Activated T-cell treated with anti-CD3 and anti-CD28 coated beads, Interleukin-2, amount 50 U/mL, for 48 hours (primary cell): ENCODE data around the gene BIRC3.

ENCODE experiments used
- DNase-seq, 2 experiments: peaks; one replicate each; pipeline ENCODE4 v3.0.0-alpha.2; 2020

The BIRC3 gene

DNA sequence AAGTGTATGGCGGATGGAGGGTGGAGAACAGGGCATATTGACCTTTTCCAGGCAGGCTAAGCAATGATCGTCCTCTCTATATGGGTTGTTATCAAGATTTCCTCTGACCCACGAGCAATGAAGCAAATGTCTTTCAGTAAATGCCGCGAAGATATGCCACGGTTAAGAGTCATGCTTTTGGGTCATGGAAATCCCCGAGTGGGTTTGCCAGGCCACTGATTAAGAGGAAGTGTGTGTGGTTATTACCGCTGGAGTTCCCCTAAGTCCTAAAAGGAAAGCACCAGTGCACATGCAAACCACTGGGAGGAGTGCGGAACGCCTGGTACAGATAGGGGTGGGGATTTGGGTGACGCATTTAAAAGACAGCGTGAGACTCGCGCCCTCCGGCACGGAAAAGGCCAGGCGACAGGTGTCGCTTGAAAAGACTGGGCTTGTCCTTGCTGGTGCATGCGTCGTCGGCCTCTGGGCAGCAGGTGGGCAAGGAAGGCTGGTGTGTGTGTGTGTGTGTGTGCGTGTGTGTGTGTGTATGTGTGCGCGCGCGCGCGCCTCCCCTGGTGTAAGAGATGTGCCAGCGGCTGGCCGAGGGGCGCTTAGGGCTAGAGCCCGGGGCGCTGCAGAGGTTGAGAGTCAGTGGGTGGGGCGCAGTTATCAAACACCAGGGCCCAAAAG lies at the start of gene BIRC3:
Gene BIRC3 (plus strand): TSS at position 386 of the 669 bp plus-strand sequence. CDS start 7,026 bp downstream, outside the sequence.
- DNase-seq, result peak; percentile 91 to 92

DNA sequence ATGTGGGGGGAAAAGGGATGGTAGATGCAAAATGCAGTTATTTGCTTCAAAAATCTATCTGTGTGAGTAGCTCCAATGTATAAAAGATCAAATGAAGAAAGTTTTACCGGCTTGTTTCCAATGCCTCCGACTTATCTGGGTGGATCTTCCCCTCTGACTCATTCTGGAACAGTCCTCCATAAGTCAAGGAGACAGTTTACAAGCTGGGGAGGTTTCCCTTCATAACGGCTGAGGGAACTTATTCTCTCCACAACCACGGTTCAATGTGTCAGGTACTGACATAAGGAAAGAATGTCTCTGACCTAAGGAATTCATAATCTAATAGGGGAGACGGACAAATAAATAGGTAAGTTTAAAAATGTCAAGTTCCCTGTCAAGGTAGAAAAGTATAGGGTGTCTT lies 49.7 kb upstream of the BIRC3 start:
- DNase-seq, result no peak

GRCh38 chr11:102268083-102268984 lies 49.0 kb upstream of the BIRC3 start:
- peak; percentile 79 to 84 for DNase-seq

DNA sequence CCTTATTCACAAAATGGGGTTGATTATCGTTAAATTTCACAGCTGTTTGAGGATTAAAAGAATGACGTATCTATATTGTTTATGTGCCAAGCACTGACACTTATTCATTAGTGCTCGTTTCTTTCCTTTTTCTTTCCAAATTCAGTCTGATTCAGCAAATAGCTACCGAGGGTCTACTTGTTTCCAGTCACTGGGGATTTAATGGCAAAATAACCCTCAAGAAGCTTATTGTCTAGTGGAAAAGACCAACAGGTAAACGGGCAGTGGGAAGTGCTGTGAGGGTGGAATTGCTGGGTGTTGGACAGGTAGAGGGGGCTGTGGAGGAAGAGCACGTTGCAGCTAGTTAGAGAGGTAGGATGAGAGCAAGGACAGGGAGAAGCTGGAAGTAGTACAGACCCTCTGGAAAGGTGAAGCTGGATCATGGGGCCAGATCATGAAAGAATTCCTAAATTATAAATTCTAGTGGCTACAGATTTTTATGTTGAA lies 48.3 kb upstream of the BIRC3 start:
- DNase-seq, result no peak

DNA sequence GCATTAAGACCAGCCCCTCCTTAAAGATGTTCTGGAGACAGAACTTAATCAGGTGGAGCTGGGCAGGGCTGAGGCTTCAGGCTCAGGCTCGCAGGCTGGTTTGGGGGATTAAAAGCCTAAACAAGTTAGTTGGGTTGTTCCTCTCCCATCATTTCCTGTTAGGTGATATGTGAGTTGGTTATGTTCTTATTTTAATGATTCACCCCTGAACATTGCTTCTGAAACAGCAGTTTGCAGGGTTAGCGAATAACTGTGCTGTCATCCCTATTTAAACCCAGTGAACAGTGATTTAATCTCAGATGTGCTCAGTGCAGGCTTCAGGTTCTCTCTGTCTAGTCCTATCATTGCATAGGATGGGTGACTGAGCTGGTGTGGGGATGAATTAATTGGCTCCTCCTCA lies 47.4 kb upstream of the BIRC3 start:
- peak in 1 of 2 experiments; percentile 27 for DNase-seq

- no peak for DNase-seq
Measured at GRCh38 chr11:102272047-102272824, 45.0 kb upstream of the BIRC3 start.

DNA sequence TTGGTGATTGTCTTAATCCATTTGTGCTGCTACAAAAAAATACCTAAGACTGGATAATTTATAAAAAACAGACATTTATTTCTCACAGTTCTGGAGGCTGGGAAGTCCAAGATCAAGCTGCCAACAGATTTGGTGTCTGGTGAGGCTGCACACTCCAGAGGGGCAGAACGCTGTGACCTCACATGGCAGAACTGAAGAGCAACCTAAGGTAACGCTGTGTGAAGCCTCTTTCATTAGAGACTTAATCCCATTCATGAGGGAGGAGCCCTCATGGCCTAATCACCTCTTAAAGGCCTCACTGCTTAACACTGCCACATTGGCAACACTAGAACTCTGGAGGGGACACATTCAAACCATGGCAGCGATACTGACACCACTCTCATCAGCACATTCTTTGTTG lies 42.7 kb upstream of the BIRC3 start:
- DNase-seq, result no peak

- no peak for DNase-seq
Measured at GRCh38 chr11:102276362-102276761, 40.9 kb upstream of the BIRC3 start.

DNA sequence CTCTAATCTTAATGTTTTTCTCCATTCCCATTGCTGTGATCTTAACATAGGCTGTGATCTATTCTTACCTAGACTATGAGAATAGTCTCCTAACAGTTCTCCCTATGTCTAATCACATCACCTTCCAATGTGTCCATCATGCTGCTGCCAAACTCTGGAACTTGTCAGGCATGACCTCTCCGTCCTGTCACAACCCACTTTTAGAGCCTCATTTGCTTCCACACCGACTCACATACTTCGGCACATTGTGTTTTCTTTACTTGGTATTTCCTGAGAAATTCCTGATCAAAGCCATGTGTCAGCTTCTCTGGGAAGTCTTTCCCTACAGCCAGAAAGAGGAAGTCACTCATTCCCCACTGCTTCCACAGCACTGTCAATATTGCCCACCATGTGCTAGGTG lies 40.5 kb upstream of the BIRC3 start:
- no peak for DNase-seq

DNA sequence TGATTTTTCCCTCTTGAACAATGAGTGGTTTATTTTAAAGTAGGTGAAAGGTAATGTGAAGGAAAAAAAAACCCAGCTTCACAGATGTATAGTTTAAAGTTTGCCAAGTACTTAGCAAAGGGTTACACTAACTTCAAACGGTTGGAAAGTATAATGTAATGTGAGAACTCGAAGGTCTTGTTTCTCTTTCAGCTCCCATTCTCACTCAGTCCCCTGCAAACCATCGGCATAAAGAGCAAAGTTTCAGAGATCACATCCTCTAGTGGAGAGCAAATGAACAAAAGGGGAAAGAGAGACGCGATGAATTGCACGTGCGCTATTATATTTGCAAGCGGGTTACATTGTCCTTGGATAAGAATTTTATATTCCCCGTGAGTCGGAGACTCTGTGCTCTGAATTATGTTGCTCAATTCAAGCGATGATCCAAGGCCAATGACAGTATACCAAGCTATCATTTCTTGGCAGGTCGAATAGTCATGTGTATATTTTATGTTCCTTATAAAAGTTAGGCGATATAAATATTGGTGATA lies 37.6 kb upstream of the BIRC3 start:
- peak in 1 of 2 experiments; percentile 20 for DNase-seq

DNA sequence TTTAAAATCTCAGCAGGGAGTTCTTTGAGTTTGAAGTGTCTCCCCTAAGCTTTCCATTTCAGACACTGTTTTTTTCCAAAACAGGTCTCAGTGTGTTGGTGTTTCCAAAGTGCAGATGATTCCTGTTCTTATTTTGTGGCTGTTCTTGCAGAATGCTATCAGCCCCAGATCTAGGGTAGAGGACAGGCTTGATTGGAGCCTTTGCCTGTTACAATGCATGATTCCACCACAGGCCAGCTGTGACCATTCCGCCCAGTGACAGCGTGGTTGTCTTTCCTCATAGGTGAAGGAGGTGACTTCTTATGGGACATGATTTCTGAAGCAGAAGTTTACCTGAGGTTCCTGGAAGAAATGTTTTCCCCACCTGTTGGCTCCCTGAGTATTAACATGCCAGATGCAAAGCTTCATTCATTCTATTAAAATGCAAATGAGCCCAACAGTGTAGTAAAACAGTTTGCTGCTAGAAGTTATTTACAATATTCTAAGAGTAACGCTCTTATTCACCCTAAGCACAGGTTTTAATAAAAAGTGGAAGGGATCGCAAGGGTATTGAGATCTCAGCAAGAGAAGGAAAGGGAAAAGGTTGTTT lies 36.9 kb upstream of the BIRC3 start:
- DNase-seq, result no peak

GRCh38 chr11:102283116-102283485 lies 34.2 kb upstream of the BIRC3 start:
- no peak for DNase-seq

GRCh38 chr11:102284008-102284407 lies 33.3 kb upstream of the BIRC3 start:
- DNase-seq, result no peak

- no peak for DNase-seq
Measured at GRCh38 chr11:102286292-102286691, 31.0 kb upstream of the BIRC3 start.

- DNase-seq, result peak in 1 of 2 experiments; percentile 48
Measured at GRCh38 chr11:102287964-102288724, 29.1 kb upstream of the BIRC3 start.

- no peak for DNase-seq
Measured at GRCh38 chr11:102288725-102289083, 28.6 kb upstream of the BIRC3 start.

- DNase-seq, result no peak
Measured at GRCh38 chr11:102289592-102289991, 27.7 kb upstream of the BIRC3 start.

DNA sequence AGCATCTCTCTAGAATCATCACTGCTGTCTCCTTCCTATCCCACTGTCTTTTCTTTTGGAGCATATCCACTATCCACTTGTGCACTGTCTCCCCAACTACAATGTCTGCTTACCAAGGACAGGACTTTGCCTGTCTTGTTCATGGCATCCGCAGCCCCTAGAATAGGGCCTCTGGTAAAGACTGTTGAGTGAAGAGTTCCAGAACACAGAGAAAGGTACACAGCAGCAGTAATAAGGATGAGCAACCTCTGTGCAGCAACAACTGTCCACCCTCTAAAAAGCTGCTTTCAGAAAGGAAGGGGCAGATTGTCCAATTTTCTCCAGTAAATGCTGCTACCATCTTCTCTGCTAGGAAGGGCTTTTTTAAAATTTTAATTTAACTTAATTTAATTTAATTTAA lies 25.5 kb upstream of the BIRC3 start:
- DNase-seq, result no peak

GRCh38 chr11:102292933-102293332 lies 24.4 kb upstream of the BIRC3 start:
- no peak for DNase-seq

- peak in 1 of 2 experiments; percentile 43 for DNase-seq
Measured at GRCh38 chr11:102293873-102294601, 23.2 kb upstream of the BIRC3 start.

DNA sequence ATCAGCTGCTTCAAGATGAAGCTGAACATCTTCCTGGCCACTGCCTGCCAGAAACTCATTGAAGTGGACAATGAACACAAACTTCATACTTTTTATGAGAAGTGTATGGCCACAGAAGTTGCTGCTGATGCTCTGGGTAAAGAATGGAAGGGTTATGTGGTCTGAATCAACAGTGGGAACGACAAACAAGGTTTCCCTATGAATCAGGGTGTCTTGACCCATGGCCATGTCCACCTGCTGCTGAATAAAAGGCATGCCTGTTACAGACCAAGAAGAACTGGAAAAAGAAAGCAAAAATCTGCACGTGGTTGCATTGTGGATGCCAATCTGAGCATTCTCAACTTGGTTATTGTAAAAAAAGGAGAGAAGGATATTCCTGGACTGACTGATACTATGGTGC lies 22.2 kb upstream of the BIRC3 start:
- no peak for DNase-seq
